Gastrocnemius medialis (tissue), 4 donors: ENCODE measurements around the gene KANSL1. TPM values are rescaled to one million over a fixed set of nuclear protein-coding genes. Genes with fewer than 3 reads are reported as not detected.

ENCODE experiments used
- ATAC-seq, 2 donors: fragments of 150-250 bp; one replicate each; pipeline ENCODE4 v1.9.1; 2016
- DNase-seq, 2 donors: peaks; one replicate each; pipeline ENCODE4 v3.0.0-alpha.2; 2019
- H3K27ac ChIP-seq, 4 donors: fragments of 200-600 bp; sonication (generic); 1 replicate in 1 of 4; 2 replicates in 3 of 4; pipeline ENCODE4 v1.5.1; 2016 to 2018; ENCODE audit warnings: mild to moderate bottlenecking in 2 of 4, moderate library complexity in 1 of 4
- H3K27me3 ChIP-seq, 3 donors: fragments of 200-600 bp; sonication (generic) in 2 of 3; 1 replicate in 1 of 3; 2 replicates in 2 of 3; pipeline versions ENCODE4 v1.5.1 to v1.6.0; 2016 to 2019; ENCODE audit warnings: mild to moderate bottlenecking in 1 of 3, moderate library complexity in 1 of 3
- H3K36me3 ChIP-seq, 2 donors: fragments of 200-600 bp; sonication (generic) in 1 of 2; one replicate each; pipeline ENCODE4 v1.5.1; 2017 to 2018
- H3K4me1 ChIP-seq, 2 donors: fragments of 200-600 bp; sonication (generic) in 1 of 2; one replicate each; pipeline ENCODE4 v1.5.1; 2016 to 2017; ENCODE audit warnings: mild to moderate bottlenecking in 2 of 2
- H3K4me3 ChIP-seq, 4 donors: fragments of 200-600 bp; sonication (generic) in 3 of 4; 1 replicate in 1 of 4; 2 replicates in 3 of 4; pipeline ENCODE4 v1.5.1; 2016 to 2019; ENCODE audit warnings: mild to moderate bottlenecking in 2 of 4
- H3K9me3 ChIP-seq, 3 donors: fragments of 200-600 bp; sonication (generic) in 2 of 3; 1 replicate in 1 of 3; 2 replicates in 2 of 3; pipeline ENCODE4 v1.5.1; 2016 to 2019
- CTCF ChIP-seq, 5 experiments: fragments of 450-650 bp in 3 of 5; fragments of 200-600 bp in 2 of 5; sonication (generic) in 2 of 5; IDR thresholded peaks in 4 of 5; conservative IDR thresholded peaks in 1 of 5; 1 replicate in 4 of 5; 2 replicates in 1 of 5; pipeline ENCODE4 v1.5.1; 2016 to 2019; ENCODE audit warnings: antibody characterized with exemption in 5 of 5, mild to moderate bottlenecking in 3 of 5, moderate library complexity in 3 of 5
- POLR2A ChIP-seq, 2 donors: fragments of 450-650 bp; IDR thresholded peaks; one replicate each; pipeline ENCODE4 v1.6.1; 2017; ENCODE audit warnings: antibody characterized with exemption in 2 of 2, mild to moderate bottlenecking in 2 of 2, moderate library complexity in 2 of 2
- in situ Hi-C, 4 donors: fragments of 200-750 bp; cut with MboI; loops; one replicate each; pipeline versions ENCODE4 v1.15.0 to v1.8.0; 2017; ENCODE audit warnings: low sequenced_read_pairs in 4 of 4
- intact Hi-C: fragments of 100-400 bp; cut with DNase I; formaldehyde crosslinking; loops from one replicate; pipeline ENCODE4 v1.15.1; 2023; ENCODE audit warnings: low total_unique reads
- total RNA-seq, 4 donors: library from RNA; depleted of rRNA; stranded (reverse); fragments of >200 nt; gene quantifications; one replicate each; pipeline versions ENCODE4 v1.1.0 to v1.2.3, GENCODE V29; 2016

The KANSL1 gene
- total RNA-seq, 4 donors from 2014 or later: 19.9 to 35.9 (median 31.2) TPM

- intact Hi-C loops (loop anchor here (5.0 kb wide), 2 partner anchors 52 to 102 kb away; no protein-coding TSS in a partner anchor), in situ Hi-C loops (no loop called here)
- no peaks in the 10 kb centered on the region for H3K36me3 ChIP-seq
- no peaks in the 10 kb centered on the region for H3K27me3 ChIP-seq
- H3K4me1 ChIP-seq: peaks cover 78 to 91% of the 10 kb centered on the region in 2 donors
- no peak overlapping the region for H3K4me3 ChIP-seq
- DNase-seq (no peak), ATAC-seq (no peak)
- H3K27ac ChIP-seq: peak overlapping the region in 2 of 4 donors; percentile 1 to 31
- TF ChIP-seq POLR2A (IDR thresholded peaks at IDR 0.05) (no peak), CTCF (IDR thresholded peaks at IDR 0.05 in 4 of 5, conservative IDR thresholded peaks at IDR 0.05 in 1 of 5) (no peak)
- H3K9me3 ChIP-seq: no peaks in the 10 kb centered on the region
Observed at GRCh38 chr17:46163929-46164594, 29.2 kb downstream of the KANSL1 start.

DNA sequence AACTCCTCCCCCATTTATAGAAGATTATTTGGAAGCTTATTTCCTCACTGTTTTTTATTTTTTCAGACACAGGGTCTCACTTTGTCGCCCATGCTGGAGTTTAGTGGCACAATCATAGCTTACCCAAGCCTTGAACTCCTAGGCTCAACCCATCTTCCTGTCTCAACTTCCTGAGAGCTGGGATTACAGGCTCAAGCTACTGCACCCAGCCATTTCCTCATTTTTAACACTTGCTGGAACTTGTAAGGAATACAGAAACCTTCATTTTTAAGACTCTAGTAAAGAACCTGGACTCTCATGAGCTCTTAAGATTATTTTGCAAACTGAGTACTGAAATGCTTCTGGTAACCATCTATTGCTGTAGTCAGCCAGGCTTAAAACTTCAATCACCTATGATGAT lies 29.9 kb downstream of the KANSL1 start:
- H3K27ac ChIP-seq: peak overlapping the region in 1 of 4 donors; percentile 2
- no peaks in the 10 kb centered on the region for H3K36me3 ChIP-seq
- in situ Hi-C loops (no loop called here), intact Hi-C loops (loop anchor here (5.0 kb wide), 2 partner anchors 51 to 101 kb away; no protein-coding TSS in a partner anchor)
- ATAC-seq (no peak), DNase-seq (no peak)
- no peak overlapping the region for H3K4me3 ChIP-seq
- no peaks in the 10 kb centered on the region for H3K9me3 ChIP-seq
- H3K27me3 ChIP-seq: no peaks in the 10 kb centered on the region
- peaks cover 81 to 94% of the 10 kb centered on the region in 2 donors for H3K4me1 ChIP-seq
- TF ChIP-seq CTCF (IDR thresholded peaks at IDR 0.05 in 4 of 5, conservative IDR thresholded peaks at IDR 0.05 in 1 of 5) (no peak), POLR2A (IDR thresholded peaks at IDR 0.05) (no peak)

- TF ChIP-seq CTCF (IDR thresholded peaks at IDR 0.05 in 4 of 5, conservative IDR thresholded peaks at IDR 0.05 in 1 of 5): no peak
- no peak for TF ChIP-seq POLR2A (IDR thresholded peaks at IDR 0.05)
- ATAC-seq: no peak
- Histone ChIP-seq H3K9me3 (no peaks in the 10 kb centered on the region), H3K27ac (peak overlapping the region in 1 of 4 donors; percentile 2), H3K27me3 (no peaks in the 10 kb centered on the region), H3K4me3 (no peak overlapping the region), H3K36me3 (no peaks in the 10 kb centered on the region), H3K4me1 (peaks cover 81 to 94% of the 10 kb centered on the region in 2 donors)
- in situ Hi-C loops (no loop called here), intact Hi-C loops (loop anchor here (5.0 kb wide), 2 partner anchors 51 to 101 kb away; no protein-coding TSS in a partner anchor)
- no peak for DNase-seq
Observed at GRCh38 chr17:46162866-46163265, 30.4 kb downstream of the KANSL1 start.

GRCh38 chr17:46160169-46160568 lies 33.1 kb downstream of the KANSL1 start:
- in situ Hi-C loops (no loop called here), intact Hi-C loops (loop anchor here (5.0 kb wide), 2 partner anchors 48 to 98 kb away; no protein-coding TSS in a partner anchor)
- H3K9me3 ChIP-seq: no peaks in the 10 kb centered on the region
- peak overlapping the region; percentile 32 to 50 (median 48) for H3K27ac ChIP-seq
- peaks cover 85 to 94% of the 10 kb centered on the region in 2 donors for H3K4me1 ChIP-seq
- DNase-seq (no peak), ATAC-seq (no peak)
- TF ChIP-seq CTCF (IDR thresholded peaks at IDR 0.05 in 4 of 5, conservative IDR thresholded peaks at IDR 0.05 in 1 of 5) (no peak), POLR2A (IDR thresholded peaks at IDR 0.05) (no peak)
- H3K27me3 ChIP-seq: no peaks in the 10 kb centered on the region
- H3K36me3 ChIP-seq: no peaks in the 10 kb centered on the region
- no peak overlapping the region for H3K4me3 ChIP-seq
